Measurements from ENCODE around the gene SENP8. TPM values are rescaled to one million over a fixed set of nuclear protein-coding genes. Genes with fewer than 3 reads are reported as not detected.

The SENP8 gene
- total RNA-seq, 2 donors from 2014 or later = 0.54 to 0.78 TPM

GRCh38 chr15:72105111-72105510, 13.1 kb upstream of the SENP8 start:
- Histone ChIP-seq H3K27me3 (replicated peaks; ENCODE audit: insufficient read depth) (no peaks in the 10 kb centered on the region), H3K27ac (no peak overlapping the region), H3K4me3 (no peak overlapping the region), H3K9me3 (no peaks in the 10 kb centered on the region), H3K4me1 (ENCODE audit: control insufficient read depth in 1 of 2, low read depth in 2 of 2) (peaks cover 7 to 25% of the 10 kb centered on the region in 2 donors), H3K36me3 (no peaks in the 10 kb centered on the region)
- ATAC-seq (ENCODE audit: insufficient number of reproducible peaks, low FRiP score, low read depth) (no peak), DNase-seq (ENCODE audit: low spot score) (no peak)
- TF ChIP-seq CTCF (IDR thresholded peaks at IDR 0.05) = no peak

GRCh38 chr15:72106068-72106467, 12.1 kb upstream of the SENP8 start:
- Histone ChIP-seq H3K4me1 (ENCODE audit: control insufficient read depth in 1 of 2, low read depth in 2 of 2) (peaks cover 7 to 25% of the 10 kb centered on the region in 2 donors), H3K36me3 (no peaks in the 10 kb centered on the region), H3K9me3 (no peaks in the 10 kb centered on the region), H3K27me3 (replicated peaks; ENCODE audit: insufficient read depth) (no peaks in the 10 kb centered on the region), H3K4me3 (no peak overlapping the region), H3K27ac (no peak overlapping the region)
- TF ChIP-seq CTCF (IDR thresholded peaks at IDR 0.05) = no peak
- no peak for DNase-seq (ENCODE audit: low spot score)
- no peak for ATAC-seq (ENCODE audit: insufficient number of reproducible peaks, low FRiP score, low read depth)

GRCh38 chr15:72110355-72110754, 7.8 kb upstream of the SENP8 start:
- no peaks in the 10 kb centered on the region for H3K36me3 ChIP-seq
- no peak for DNase-seq (ENCODE audit: low spot score)
- ATAC-seq (ENCODE audit: insufficient number of reproducible peaks, low FRiP score, low read depth) = no peak
- no peak for TF ChIP-seq CTCF (IDR thresholded peaks at IDR 0.05)
- H3K27ac ChIP-seq = no peak overlapping the region
- no peak overlapping the region for H3K4me3 ChIP-seq
- H3K27me3 ChIP-seq (replicated peaks; ENCODE audit: insufficient read depth) = no peaks in the 10 kb centered on the region
- H3K4me1 ChIP-seq (ENCODE audit: control insufficient read depth in 1 of 2, low read depth in 2 of 2) = peaks cover 11 to 39% of the 10 kb centered on the region in 2 donors
- H3K9me3 ChIP-seq = no peaks in the 10 kb centered on the region

GRCh38 chr15:72112116-72112515, 6.1 kb upstream of the SENP8 start:
- no peak for ATAC-seq (ENCODE audit: insufficient number of reproducible peaks, low FRiP score, low read depth)
- Histone ChIP-seq H3K9me3 (no peaks in the 10 kb centered on the region), H3K27me3 (replicated peaks; ENCODE audit: insufficient read depth) (no peaks in the 10 kb centered on the region), H3K27ac (no peak overlapping the region), H3K4me3 (no peak overlapping the region), H3K4me1 (ENCODE audit: control insufficient read depth in 1 of 2, low read depth in 2 of 2) (peaks cover 20 to 34% of the 10 kb centered on the region in 2 donors), H3K36me3 (no peaks in the 10 kb centered on the region)
- no peak for DNase-seq (ENCODE audit: low spot score)
- TF ChIP-seq CTCF (IDR thresholded peaks at IDR 0.05) = no peak

GRCh38 chr15:72112805-72113204, 5.4 kb upstream of the SENP8 start:
- no peak overlapping the region for H3K4me3 ChIP-seq
- peaks cover 20 to 32% of the 10 kb centered on the region in 2 donors for H3K4me1 ChIP-seq (ENCODE audit: control insufficient read depth in 1 of 2, low read depth in 2 of 2)
- DNase-seq (ENCODE audit: low spot score) = no peak
- no peaks in the 10 kb centered on the region for H3K27me3 ChIP-seq (replicated peaks; ENCODE audit: insufficient read depth)
- no peak for TF ChIP-seq CTCF (IDR thresholded peaks at IDR 0.05)
- H3K36me3 ChIP-seq = no peaks in the 10 kb centered on the region
- H3K27ac ChIP-seq = no peak overlapping the region
- H3K9me3 ChIP-seq = no peaks in the 10 kb centered on the region
- ATAC-seq (ENCODE audit: insufficient number of reproducible peaks, low FRiP score, low read depth) = no peak

Measured in thoracic aorta (tissue), 2 donors.